Gastrocnemius medialis (tissue), 4 donors: ENCODE measurements around the gene AP3S1. TPM values are rescaled to one million over a fixed set of nuclear protein-coding genes. Genes with fewer than 3 reads are reported as not detected.

Experiments
- ATAC-seq, 2 donors: fragments of 150-250 bp; one replicate each; pipeline ENCODE4 v1.9.1; 2016
- DNase-seq, 2 donors: peaks; one replicate each; pipeline ENCODE4 v3.0.0-alpha.2; 2019
- H3K27ac ChIP-seq, 4 donors: fragments of 200-600 bp; sonication (generic); 1 replicate in 1 of 4; 2 replicates in 3 of 4; pipeline ENCODE4 v1.5.1; 2016 to 2018; ENCODE audit warnings: mild to moderate bottlenecking in 2 of 4, moderate library complexity in 1 of 4
- H3K27me3 ChIP-seq, 3 donors: fragments of 200-600 bp; sonication (generic) in 2 of 3; 1 replicate in 1 of 3; 2 replicates in 2 of 3; pipeline versions ENCODE4 v1.5.1 to v1.6.0; 2016 to 2019; ENCODE audit warnings: mild to moderate bottlenecking in 1 of 3, moderate library complexity in 1 of 3
- H3K36me3 ChIP-seq, 2 donors: fragments of 200-600 bp; sonication (generic) in 1 of 2; one replicate each; pipeline ENCODE4 v1.5.1; 2017 to 2018
- H3K4me1 ChIP-seq, 2 donors: fragments of 200-600 bp; sonication (generic) in 1 of 2; one replicate each; pipeline ENCODE4 v1.5.1; 2016 to 2017; ENCODE audit warnings: mild to moderate bottlenecking in 2 of 2
- H3K4me3 ChIP-seq, 4 donors: fragments of 200-600 bp; sonication (generic) in 3 of 4; 1 replicate in 1 of 4; 2 replicates in 3 of 4; pipeline ENCODE4 v1.5.1; 2016 to 2019; ENCODE audit warnings: mild to moderate bottlenecking in 2 of 4
- H3K9me3 ChIP-seq, 3 donors: fragments of 200-600 bp; sonication (generic) in 2 of 3; 1 replicate in 1 of 3; 2 replicates in 2 of 3; pipeline ENCODE4 v1.5.1; 2016 to 2019
- POLR2A ChIP-seq, 2 donors: fragments of 450-650 bp; IDR thresholded peaks; one replicate each; pipeline ENCODE4 v1.6.1; 2017; ENCODE audit warnings: antibody characterized with exemption in 2 of 2, mild to moderate bottlenecking in 2 of 2, moderate library complexity in 2 of 2
- in situ Hi-C, 4 donors: fragments of 200-750 bp; cut with MboI; loops; one replicate each; pipeline versions ENCODE4 v1.15.0 to v1.8.0; 2017; ENCODE audit warnings: low sequenced_read_pairs in 4 of 4
- intact Hi-C: fragments of 100-400 bp; cut with DNase I; formaldehyde crosslinking; loops from one replicate; pipeline ENCODE4 v1.15.1; 2023; ENCODE audit warnings: low total_unique reads
- total RNA-seq, 4 donors: library from RNA; depleted of rRNA; stranded (reverse); fragments of >200 nt; gene quantifications; one replicate each; pipeline versions ENCODE4 v1.1.0 to v1.2.3, GENCODE V29; 2016
- TF ChIP-seq, protein P1 (sequence below), 5 experiments: fragments of 450-650 bp in 3 of 5; fragments of 200-600 bp in 2 of 5; sonication (generic) in 2 of 5; IDR thresholded peaks in 4 of 5; conservative IDR thresholded peaks in 1 of 5; 1 replicate in 4 of 5; 2 replicates in 1 of 5; pipeline ENCODE4 v1.5.1; 2016 to 2019; ENCODE audit warnings: antibody characterized with exemption in 5 of 5, mild to moderate bottlenecking in 3 of 5, moderate library complexity in 3 of 5

Gene AP3S1
- total RNA-seq, 4 donors from 2014 or later = 13.0 to 121 (median 25.5) TPM

DNA sequence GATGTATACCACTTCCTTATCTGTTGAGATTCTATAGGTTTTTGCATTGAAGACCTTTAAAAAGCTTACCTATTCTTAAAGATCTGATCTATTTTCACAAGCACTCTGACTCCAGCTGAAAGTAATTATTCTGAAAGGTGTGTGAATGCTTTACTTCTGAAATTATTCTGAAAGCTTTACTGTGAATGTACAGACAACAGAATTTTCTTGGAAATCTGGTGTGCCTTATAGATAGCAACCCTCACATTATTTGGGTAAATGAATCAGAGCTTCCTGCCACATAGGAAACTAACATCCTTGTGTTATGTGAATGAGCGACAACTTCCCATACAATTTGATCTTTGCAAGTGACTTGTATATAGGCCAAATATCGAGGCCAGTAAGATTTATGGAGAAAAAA, 31.8 kb upstream of the AP3S1 start:
- DNase-seq = no peak
- in situ Hi-C loops = no loop called here

DNA sequence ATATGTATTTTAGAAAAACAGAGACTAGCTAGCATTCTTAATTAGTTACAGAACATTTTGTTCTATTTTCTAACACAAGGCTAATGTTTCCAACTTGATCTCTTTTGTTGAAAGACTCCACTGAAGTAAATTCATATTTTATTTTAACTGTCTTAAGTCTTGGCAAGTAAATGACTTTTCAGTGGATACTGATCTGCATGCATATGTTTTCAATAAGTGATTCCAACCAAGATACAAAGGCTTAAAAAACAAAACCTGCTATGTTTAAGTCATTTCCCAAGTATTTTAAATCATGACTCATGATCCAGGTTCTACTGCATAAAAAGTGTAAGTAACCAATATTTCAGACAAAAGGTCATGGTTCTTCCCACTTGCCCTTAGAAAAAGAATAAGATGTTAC, 31.0 kb upstream of the AP3S1 start:
- Histone ChIP-seq H3K27ac (no peak overlapping the region), H3K4me3 (no peak overlapping the region), H3K9me3 (no peaks in the 10 kb centered on the region), H3K27me3 (peaks cover 22 to 27% (median 25%) of the 10 kb centered on the region in 3 donors), H3K4me1 (no peaks in the 10 kb centered on the region), H3K36me3 (no peaks in the 10 kb centered on the region)
- in situ Hi-C loops = no loop called here
- intact Hi-C loops = no loop called here
- no peak for ATAC-seq
- DNase-seq = no peak
- no peak for TF ChIP-seq POLR2A (IDR thresholded peaks at IDR 0.05)
- TF ChIP-seq, protein P1, sequence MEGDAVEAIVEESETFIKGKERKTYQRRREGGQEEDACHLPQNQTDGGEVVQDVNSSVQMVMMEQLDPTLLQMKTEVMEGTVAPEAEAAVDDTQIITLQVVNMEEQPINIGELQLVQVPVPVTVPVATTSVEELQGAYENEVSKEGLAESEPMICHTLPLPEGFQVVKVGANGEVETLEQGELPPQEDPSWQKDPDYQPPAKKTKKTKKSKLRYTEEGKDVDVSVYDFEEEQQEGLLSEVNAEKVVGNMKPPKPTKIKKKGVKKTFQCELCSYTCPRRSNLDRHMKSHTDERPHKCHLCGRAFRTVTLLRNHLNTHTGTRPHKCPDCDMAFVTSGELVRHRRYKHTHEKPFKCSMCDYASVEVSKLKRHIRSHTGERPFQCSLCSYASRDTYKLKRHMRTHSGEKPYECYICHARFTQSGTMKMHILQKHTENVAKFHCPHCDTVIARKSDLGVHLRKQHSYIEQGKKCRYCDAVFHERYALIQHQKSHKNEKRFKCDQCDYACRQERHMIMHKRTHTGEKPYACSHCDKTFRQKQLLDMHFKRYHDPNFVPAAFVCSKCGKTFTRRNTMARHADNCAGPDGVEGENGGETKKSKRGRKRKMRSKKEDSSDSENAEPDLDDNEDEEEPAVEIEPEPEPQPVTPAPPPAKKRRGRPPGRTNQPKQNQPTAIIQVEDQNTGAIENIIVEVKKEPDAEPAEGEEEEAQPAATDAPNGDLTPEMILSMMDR (IDR thresholded peaks at IDR 0.05 in 4 of 5, conservative IDR thresholded peaks at IDR 0.05 in 1 of 5) = no peak

More for the DNA sequence above, 31.8 kb upstream of the AP3S1 start:
- Histone ChIP-seq H3K27me3 (peaks cover 14 to 18% (median 17%) of the 10 kb centered on the region in 3 donors), H3K4me3 (no peak overlapping the region), H3K27ac (no peak overlapping the region), H3K4me1 (no peaks in the 10 kb centered on the region), H3K9me3 (no peaks in the 10 kb centered on the region), H3K36me3 (no peaks in the 10 kb centered on the region)
- TF ChIP-seq POLR2A (IDR thresholded peaks at IDR 0.05) = no peak
- TF ChIP-seq, protein P1 (IDR thresholded peaks at IDR 0.05 in 4 of 5, conservative IDR thresholded peaks at IDR 0.05 in 1 of 5) = no peak
- ATAC-seq = no peak
- intact Hi-C loops = no loop called here

DNA sequence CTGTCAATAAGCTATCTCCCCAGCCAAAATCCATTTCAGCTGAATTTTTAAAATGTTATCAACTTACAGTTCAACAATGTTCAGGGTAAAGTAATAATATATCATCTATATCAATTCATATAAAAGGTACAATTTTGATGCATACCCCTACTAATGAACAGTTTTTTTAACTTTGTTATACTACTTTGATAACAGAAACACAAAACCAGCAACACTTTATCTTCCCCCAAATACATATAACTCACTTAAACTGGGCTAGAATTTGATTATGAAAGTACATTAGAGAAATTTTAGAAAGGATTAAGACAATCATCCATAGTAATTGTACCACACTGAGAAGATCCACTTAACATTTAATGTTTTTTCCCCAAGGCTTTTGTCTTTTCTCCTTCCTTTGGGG, 30.3 kb upstream of the AP3S1 start:
- TF ChIP-seq POLR2A (IDR thresholded peaks at IDR 0.05) = no peak
- TF ChIP-seq, protein P1 (IDR thresholded peaks at IDR 0.05 in 4 of 5, conservative IDR thresholded peaks at IDR 0.05 in 1 of 5) = no peak
- ATAC-seq = no peak
- H3K4me1 ChIP-seq = peaks cover 0 to 4% of the 10 kb centered on the region in 2 donors
- in situ Hi-C loops = no loop called here
- DNase-seq = no peak
- H3K27ac ChIP-seq = no peak overlapping the region
- H3K9me3 ChIP-seq = no peaks in the 10 kb centered on the region
- H3K4me3 ChIP-seq = no peak overlapping the region
- H3K36me3 ChIP-seq = no peaks in the 10 kb centered on the region
- peaks cover 29% of the 10 kb centered on the region in 3 donors for H3K27me3 ChIP-seq
- intact Hi-C loops = no loop called here

DNA sequence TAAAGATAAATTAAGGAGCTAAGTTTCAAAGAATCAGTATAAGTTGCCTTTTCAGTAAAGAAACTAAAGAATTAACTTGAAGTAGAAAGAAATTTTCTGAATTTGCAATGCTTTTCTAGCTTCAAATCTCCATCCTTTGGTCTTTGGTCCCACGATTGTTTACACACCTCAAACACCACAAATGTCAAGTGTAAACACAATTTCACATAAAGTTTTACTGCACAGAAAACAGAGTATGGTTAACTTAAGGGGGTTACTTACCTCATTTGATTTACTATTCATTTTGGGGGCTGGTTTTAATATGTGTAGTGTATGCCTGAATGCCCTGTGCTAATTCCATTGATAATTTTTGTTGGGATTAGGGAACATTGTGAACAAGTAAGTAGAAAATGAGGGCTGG, 29.4 kb upstream of the AP3S1 start:
- in situ Hi-C loops = no loop called here
- Histone ChIP-seq H3K27me3 (peaks cover 29 to 38% (median 37%) of the 10 kb centered on the region in 3 donors), H3K36me3 (no peaks in the 10 kb centered on the region), H3K4me3 (no peak overlapping the region), H3K27ac (no peak overlapping the region), H3K4me1 (peaks cover 0 to 8% of the 10 kb centered on the region in 2 donors), H3K9me3 (no peaks in the 10 kb centered on the region)
- DNase-seq = no peak
- intact Hi-C loops = no loop called here
- TF ChIP-seq, protein P1 (IDR thresholded peaks at IDR 0.05 in 4 of 5, conservative IDR thresholded peaks at IDR 0.05 in 1 of 5) = no peak
- no peak for TF ChIP-seq POLR2A (IDR thresholded peaks at IDR 0.05)
- ATAC-seq = no peak

DNA sequence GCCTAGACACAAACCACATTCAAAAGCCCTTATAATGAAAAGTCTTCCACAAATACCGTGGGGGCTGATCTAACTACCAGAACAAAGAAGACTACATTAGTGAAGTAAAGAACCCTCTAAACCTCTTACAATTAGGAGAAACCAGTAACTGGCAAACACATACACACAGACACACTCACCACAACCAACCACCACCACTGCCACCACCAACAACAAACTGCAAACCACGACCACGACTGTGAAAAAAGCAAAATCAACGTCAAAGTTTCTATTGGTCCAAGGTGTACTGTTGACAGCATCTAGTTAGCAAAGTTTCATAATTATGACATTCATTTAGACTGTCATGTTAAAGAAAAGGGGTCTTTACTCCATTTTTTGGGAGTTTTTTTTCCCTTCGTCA, 28.0 kb upstream of the AP3S1 start:
- Histone ChIP-seq H3K9me3 (no peaks in the 10 kb centered on the region), H3K27ac (no peak overlapping the region), H3K4me3 (peak overlapping the region in 1 of 4 donors; percentile 53), H3K36me3 (no peaks in the 10 kb centered on the region), H3K27me3 (peaks cover 29 to 43% (median 39%) of the 10 kb centered on the region in 3 donors), H3K4me1 (peaks cover 0 to 8% of the 10 kb centered on the region in 2 donors)
- TF ChIP-seq, protein P1 (IDR thresholded peaks at IDR 0.05 in 4 of 5, conservative IDR thresholded peaks at IDR 0.05 in 1 of 5) = no peak
- no peak for TF ChIP-seq POLR2A (IDR thresholded peaks at IDR 0.05)
- intact Hi-C loops = no loop called here
- no peak for ATAC-seq
- no peak for DNase-seq
- in situ Hi-C loops = no loop called here
